ENCODE results near the gene VAV3.
"Not testable (repeated sequence)": the region's sequence is repeated elsewhere in the genome, so short reads cannot be mapped to it uniquely, and the experiment has no call there.

Gene VAV3

DNA sequence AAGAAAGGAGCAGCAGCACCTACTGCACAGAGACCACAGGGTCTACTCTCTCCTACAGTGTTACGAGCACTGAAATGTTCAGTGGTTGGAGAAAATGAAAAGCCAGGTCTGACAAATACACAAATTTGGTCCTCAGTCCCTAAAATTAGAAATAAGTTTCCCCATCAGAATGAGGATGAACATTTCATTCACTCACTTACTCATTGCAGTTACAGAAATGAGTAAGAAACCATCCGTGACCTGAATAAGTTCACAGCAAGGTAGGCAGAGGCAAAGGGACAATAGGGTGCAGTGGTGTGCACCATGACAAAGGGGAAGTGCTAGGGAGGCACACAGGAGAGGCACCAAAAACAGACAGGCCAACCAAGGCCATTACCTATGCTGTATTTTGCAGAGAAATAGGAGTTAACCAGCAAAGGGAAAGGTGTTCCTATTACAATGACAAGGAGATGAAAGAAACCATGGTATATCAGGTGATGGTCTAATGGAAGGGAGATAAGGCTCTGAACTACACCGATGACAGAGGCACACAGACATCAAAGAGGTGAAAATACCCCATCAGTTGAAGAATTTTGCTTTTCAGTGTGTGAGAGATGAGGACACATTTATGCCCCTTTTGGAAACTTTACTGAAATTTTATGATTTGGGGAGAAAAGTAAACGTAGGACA is 29.4 kb downstream of the VAV3 start:
- DNase-seq: no peak

DNA sequence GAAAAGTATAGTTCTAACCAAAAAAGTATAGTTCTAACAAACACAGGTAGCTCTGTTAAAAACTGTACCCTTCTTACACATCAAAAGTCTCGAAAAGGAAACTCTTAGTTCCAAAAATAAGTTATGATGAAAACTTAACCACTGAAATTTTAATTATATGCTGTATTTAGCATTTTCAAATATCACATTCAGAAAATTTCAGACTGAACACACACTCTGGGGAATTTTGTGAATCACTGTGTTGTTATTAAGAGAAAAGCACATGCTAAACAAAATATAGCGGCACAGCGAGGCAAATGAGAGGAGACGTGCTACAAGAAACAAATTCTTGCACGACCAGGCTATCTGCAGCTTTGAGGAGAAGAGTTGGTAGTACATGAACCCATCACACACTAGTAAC is 30.4 kb downstream of the VAV3 start:
- DNase-seq: no peak

- no peak for DNase-seq
Measured at GRCh38 chr1:107933736-107934135, 31.2 kb downstream of the VAV3 start.

DNA sequence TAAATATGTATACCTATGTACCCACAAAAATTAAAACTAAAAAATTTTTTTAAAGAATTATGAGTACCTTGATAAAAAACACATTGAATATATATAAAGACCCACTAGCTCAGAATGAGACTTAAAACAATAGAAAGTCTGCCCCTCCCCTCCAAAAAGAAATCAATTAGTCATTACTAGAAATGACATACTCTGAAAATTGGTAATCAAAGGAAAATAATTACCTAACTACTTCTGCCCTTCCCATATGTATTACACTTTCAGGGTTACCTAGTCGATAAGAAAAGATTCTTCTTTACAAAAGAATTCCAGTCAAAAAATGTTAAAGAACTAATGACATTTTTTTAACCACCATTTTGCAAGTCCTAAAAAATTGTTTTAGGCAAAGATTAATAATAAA is 34.7 kb downstream of the VAV3 start:
- no peak for DNase-seq

DNA sequence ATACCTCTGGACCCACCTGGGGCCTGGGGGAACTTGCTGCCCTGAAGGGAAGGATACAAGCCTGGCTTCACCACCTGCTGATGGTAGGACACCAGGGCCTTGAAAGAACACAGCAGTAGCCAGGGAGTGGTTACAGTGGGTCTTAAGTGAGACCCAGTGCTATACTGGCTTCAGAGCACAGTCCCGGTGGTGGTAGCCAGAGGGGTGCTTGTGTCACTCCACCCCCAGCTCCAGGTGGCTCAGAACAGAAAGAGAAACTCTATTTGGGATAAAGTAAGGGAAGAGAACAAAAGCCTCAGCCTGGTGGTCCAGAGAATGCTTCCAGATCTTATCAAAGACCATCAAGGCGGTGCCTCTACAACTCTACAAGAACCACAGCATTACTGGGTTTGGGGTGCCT is 37.2 kb downstream of the VAV3 start:
- no peak for DNase-seq

- DNase-seq: no peak
Measured at GRCh38 chr1:107926436-107927080, 38.4 kb downstream of the VAV3 start.

- no peak for DNase-seq
Measured at GRCh38 chr1:107925565-107925964, 39.4 kb downstream of the VAV3 start.

DNA sequence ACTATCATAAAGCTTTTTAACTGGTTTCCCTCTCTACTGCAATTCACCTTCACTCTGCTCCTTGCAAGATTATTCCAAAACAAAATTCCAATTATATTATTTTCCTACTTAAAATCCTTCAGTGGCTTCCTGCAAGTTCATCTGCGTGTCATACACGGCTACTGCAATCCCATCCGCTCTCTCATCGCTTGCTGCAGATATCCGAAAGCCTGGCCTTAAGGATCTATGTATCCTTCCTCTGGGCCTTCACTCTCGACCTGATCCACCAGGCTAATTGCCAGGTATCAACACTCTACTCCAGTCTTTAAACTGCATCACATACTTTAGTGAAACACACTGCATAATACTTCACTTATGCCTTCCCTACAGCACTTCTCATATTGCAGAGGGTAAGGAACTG is 44.0 kb downstream of the VAV3 start:
- no peak for DNase-seq

- no peak for DNase-seq
Measured at GRCh38 chr1:107920561-107920960, 44.4 kb downstream of the VAV3 start.

DNA sequence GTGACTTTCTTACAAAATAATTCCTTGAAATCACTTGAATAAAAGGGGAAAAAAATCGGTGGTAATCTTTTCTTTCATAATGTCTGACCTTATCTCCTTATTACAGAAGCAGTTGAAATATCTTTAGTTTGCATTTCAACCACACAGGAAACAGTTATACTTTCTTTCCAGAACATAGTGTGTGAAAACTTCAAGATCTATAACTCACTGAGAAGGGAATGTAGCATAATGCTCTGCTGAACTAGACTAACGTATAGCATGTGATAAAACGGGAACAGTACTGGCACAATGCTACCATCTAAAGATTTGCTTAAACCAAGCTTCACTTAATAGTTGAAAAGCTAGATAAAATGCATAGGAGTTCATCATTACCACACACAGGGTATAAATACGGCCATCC is 45.0 kb downstream of the VAV3 start:
- DNase-seq: no peak

- DNase-seq: no peak
Measured at GRCh38 chr1:107914119-107914765, 50.7 kb downstream of the VAV3 start.

- DNase-seq: no peak
Measured at GRCh38 chr1:107912656-107913055, 52.3 kb downstream of the VAV3 start.

GRCh38 chr1:107900090-107900945 is 64.7 kb downstream of the VAV3 start:
- no peak for DNase-seq

DNA sequence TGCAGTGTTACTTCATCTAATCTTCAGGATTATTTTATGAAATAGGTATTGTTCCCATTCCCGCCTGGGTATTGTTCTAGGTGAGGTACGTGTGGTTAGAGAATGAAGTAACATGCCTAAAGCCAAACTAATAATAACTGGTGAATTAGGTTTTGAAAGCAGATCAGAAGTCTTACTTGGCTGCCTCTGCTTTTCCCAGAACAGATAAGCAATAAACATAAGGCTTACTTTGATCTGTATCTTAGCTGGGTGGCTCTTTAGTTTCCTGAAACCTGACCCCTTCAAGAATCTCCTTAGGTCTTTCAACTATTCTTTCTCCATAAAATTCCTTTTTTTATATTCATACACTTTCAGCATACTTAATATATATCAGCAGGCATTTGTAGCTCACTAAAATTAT is 65.3 kb downstream of the VAV3 start:
- DNase-seq: no peak

- DNase-seq: no peak
Measured at GRCh38 chr1:107897438-107898345, 67.3 kb downstream of the VAV3 start.

GRCh38 chr1:107896936-107897335 is 68.0 kb downstream of the VAV3 start:
- no peak for DNase-seq

DNA sequence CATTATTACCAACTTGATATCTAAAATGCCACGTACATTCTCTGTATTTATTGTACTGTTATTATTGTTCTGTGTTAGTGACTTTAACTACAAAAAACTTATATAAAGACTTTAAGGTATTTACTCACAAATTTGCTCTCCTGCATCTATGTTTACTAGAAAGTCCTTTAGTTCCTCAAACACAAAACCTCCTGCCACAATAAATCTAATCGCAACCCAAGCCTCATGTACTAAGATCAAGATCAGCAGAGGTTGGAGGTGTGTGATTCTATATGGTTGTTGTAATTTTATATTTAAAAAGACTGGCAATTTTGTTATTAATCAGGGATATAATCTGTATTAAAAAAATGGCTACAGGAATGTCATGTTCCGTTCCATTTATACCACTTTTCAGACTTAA is 68.6 kb downstream of the VAV3 start:
- DNase-seq: no peak

GRCh38 chr1:107895403-107896191 is 69.4 kb downstream of the VAV3 start:
- DNase-seq: no peak

- no peak for DNase-seq
Measured at GRCh38 chr1:107894605-107895004, 70.4 kb downstream of the VAV3 start.

- not testable (repeated sequence) for DNase-seq
Measured at GRCh38 chr1:107893350-107893749, 71.6 kb downstream of the VAV3 start.

DNA sequence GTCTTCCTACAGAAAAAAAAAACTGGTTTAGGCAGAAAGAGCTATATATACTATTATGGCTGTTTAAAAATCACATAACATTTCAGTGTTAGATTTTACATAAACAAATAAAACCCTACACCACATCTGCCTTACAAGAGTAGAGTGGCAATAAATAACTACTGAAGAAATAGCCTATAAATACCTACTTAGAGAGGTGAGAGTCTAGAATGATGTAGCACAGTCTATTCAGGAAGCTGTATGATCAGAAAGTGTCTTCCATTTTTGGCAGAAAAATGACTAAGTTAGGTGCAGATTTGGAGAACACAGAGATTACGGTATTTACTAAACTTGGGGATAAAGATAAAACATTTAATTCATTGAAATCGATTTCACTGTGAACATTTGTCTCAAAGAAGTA is 75.5 kb downstream of the VAV3 start:
- no peak for DNase-seq

- no peak for DNase-seq
Measured at GRCh38 chr1:107883562-107883961, 81.4 kb downstream of the VAV3 start.

All from NCI-H510A treated with DMSO at 0.1 percent for 48 hours (cell line).